GM18499 (cell line): ENCODE data around the gene GLMN.
A peak's percentile ranks its signal among the peaks of the same experiment; 100 is the strongest.

ENCODE experiments used
- ATAC-seq: cut with Tn5 transposase; IDR thresholded peaks from one replicate; pipeline ENCODE4 v1.9.1; 2021; ENCODE audit warnings: moderate number of reproducible peaks; ENCODE audit not compliant: insufficient read depth, unreplicated experiment

Gene GLMN

GRCh38 chr1:92298573-92299476 lies at the start of gene GLMN, which contains the start of gene RPAP2:
Gene GLMN, minus strand, starts transcription at chr1:92298987. Its CDS starts 988 bp downstream, at chr1:92297999.
Gene RPAP2, plus strand, starts transcription at chr1:92299059. Its CDS starts 15 bp downstream, at chr1:92299074.
- peak; percentile 81 for ATAC-seq

DNA sequence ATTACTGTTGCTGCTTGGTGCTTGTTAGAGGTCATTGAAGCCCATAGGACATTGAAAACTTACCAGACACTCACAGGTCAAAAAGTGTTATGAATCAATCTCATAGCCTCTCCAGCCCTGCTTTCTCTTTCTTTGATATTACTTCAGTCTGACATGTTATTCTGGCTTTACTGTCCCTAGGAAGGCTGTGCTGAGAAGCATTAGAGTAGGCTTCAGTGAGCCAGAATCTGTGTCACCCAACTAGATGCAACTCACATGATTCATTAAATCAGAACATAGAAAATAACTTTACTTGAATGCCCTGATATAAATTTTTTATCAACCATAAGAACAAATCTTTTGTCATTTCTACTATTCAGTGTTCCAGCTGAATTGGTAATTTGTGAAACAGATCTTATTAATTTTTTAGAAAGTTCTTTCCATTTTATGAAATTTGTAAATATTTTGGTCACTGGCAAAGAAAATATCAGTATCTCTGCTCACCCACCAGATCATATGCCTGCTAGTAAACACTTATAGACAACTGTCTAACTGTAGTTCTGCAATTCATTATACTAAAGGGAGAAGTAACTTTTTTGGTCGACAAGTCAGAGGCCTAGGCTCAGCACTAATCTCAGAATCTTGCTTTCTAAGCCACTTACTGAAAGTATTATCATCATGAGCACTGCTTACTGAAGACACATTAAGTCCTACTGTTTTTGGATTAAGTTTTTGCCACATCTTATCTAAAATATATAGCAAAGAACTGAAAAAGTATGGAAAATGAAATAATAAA lies 48.3 kb upstream of the GLMN start:
- ATAC-seq = no peak

- no peak for ATAC-seq
Observed at GRCh38 chr1:92343061-92343460, 44.3 kb upstream of the GLMN start.

GRCh38 chr1:92342401-92342800 lies 43.6 kb upstream of the GLMN start:
- ATAC-seq = no peak

- ATAC-seq = no peak
Observed at GRCh38 chr1:92340154-92340553, 41.4 kb upstream of the GLMN start.

- ATAC-seq = no peak
Observed at GRCh38 chr1:92333668-92334067, 34.9 kb upstream of the GLMN start.

DNA sequence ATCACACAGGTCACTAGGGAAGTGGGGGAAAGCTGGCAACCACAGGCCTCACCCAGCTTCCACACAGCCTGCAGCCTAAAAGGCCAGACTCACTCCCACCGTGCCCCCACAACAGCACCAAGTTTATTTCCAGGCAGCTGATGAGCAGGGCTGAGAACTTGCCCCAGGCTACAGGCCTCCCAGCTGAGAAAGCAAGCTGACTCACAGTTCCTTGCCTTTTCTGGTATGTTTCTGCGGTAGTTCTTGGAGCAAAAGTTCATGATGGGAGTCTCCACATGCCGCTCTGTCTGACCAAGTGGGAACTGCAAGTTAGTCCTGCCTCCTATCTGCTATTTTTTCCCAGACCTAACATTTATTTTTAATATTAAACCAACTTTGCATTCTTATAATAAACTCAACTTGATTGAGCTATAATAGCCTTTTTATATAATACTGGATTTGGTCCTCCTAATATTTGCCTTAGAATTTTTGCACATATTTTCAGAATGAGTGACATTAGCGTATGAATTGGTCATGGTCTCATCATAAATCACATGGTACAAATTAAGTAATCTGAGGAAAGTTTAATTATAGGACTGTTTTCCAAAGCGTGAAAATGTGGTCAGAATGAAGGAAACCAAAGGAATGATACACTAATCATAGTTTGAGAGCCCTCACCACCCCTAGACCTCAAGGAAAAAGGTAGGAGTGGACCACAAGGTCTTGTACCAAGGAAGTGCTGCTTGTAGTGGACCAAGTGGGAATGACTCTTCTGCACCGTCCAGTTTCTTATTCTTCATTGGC lies 30.8 kb upstream of the GLMN start:
- ATAC-seq = no peak

DNA sequence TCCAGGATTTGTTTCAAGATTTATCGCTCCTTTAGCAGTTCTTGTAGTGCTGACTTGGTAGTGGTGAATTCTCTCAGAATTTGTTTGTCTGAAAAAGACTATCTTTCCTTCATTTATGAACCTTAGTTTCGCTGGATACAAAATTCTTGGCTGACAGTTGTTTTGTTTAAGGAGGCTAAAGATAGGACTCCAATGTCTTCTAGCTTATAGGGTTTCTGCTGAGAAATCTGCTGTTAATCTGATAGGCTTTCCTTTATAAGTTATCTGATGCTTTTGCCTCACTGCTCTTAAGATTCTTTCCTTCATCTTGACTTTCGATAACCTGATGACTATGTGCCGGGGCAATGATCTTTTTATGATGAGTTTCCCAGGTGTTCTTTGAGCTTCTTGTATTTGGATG lies 29.0 kb upstream of the GLMN start:
- ATAC-seq = no peak

GRCh38 chr1:92326681-92327080 lies 27.9 kb upstream of the GLMN start:
- no peak for ATAC-seq

DNA sequence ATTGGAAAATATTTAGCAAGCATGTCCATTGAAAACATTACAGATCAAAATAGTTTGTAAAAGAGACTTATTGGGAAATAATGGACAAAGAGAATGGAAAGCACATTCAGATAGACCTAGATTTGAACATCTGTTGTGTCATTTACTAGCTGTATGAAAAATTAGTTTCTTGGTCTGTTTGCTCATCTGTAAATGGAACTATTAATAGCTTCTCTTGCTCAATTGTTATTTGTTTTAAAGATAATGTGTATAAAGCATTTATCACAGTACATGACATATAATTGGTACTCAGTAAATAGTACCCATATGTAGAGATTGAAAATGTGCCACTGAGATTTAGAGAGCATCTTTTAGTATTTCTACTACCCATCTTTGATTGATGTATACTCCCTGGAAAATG lies 26.0 kb upstream of the GLMN start:
- no peak for ATAC-seq

- ATAC-seq = no peak
Observed at GRCh38 chr1:92323473-92324453, 25.0 kb upstream of the GLMN start.

DNA sequence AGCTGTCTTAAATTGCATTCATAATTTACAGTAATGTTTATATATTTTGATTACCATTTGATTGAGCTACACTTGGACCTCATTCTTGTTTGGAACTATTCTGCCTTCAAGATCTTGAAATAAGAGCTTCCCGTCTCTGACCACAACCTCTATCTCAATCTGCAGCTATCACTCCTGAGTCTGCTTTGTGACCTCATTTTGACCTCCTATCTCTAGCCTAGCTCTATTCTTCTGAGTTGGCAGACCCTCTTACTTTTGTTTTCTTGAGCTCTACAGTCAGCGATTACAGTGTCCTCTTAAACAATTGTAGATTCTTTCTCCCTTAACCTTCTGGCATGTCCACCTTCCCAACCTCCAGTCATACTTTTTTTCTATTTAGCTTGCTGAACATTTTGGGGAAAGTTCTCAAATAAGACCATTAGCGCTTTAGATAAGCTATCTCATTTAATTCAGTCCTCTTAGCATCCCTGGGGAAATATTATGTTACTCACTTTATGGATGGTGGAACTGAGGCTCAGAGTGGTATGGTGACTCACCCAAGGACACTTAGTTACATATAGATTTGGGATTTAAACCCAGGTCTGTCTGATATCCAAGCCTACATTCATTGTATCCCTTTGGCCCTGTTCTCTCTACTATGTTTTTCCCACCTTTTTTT lies 19.2 kb upstream of the GLMN start:
- no peak for ATAC-seq

DNA sequence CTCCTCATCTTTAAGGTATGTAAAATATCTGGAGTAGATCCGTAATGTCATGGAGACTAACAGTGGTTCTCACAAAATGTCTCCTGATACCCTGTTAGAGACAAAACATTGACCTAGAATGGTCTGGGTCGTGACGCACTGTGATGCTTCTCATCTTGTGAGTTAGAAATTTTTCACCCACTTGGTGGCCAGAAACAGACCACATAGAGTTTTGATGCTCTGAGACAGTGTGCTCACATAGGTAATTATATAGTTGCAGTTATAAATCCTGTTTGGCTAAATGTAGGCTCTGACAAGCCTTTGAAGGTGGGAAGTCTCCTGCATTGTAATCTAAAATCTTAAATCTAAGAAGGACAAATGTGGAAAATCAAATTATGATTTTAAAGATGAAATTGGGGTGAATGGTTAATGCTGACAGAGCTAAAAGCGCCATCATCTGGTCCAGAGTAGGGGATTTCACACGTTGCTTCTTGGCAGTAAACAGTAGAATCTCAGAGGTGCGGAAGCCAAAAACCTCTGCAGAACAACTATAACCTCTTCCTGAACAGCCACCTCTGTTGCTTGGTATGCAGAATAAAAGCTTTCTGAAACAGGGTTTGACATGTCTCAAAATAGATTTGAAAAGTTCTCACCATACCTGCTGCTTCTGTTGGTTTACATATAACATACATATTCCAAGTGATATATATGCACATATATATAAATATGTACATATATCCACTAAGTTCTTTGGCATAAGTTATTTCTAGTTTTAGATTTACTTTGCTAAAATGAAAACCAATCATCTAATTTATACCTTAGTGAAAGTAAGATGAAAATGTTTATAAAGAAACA lies 17.2 kb upstream of the GLMN start:
- ATAC-seq = no peak

GRCh38 chr1:92314024-92314423 lies 15.2 kb upstream of the GLMN start:
- ATAC-seq = no peak

DNA sequence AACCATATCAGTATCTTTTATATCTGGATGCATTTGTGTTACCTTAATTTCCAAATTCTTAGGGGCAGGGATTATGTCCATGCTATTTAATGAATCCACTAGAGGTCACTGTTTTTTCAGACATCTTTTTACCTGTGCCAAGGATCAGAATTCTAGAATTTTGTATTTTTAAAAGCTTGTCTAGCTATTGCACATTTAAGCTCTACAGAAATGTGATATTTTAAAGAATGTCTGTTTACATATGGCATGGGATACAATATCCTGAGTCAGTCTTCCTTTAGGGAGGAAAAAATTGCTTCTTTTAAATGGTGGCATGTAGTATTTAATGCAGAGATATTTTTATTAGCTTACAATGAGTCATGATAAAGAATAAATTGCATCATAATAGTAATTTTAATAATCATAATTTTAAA lies 11.4 kb upstream of the GLMN start:
- no peak for ATAC-seq

DNA sequence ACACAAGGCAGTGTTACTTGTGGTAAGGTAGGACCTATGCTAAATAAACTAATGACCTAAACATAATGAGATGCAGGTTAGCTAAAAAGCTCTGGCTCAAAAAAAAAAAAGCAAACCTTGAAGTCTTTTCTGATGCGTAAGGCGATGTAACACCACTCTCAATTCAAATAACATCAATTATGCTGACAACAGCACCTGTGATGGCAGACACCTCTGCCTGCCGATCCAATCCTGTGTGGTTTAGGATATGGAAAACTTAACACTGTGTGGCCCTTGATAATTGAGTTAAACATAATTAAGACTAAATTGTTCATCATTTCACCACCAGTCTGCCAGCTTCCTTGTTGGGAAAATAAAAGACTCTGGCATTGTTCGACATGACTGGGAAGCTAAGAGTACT lies 9.2 kb upstream of the GLMN start:
- ATAC-seq = no peak

DNA sequence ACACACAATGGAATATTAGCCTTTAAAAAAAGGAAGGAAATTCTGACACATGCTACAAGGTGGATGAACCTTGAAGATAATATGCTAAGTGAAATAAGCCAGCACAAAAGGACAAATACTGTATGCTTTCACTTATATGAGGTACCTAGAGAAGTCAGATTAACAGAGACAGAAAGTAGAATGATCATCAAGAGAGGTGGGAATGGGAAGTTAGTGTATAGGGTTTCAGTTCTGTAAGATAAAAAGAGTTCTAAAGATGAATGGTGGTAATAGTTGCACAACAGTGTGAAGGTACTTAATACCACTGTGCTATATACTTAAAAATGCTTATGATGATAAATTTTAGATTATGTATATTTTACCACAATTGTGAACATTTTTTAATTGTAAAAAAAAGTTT lies 7.2 kb upstream of the GLMN start:
- no peak for ATAC-seq

GRCh38 chr1:92301021-92301420 lies 2.2 kb upstream of the GLMN start:
- ATAC-seq = no peak
